ENCODE data around the gene PCDH8. TPM values are rescaled to one million over a fixed set of nuclear protein-coding genes. Genes with fewer than 3 reads are reported as not detected.

The PCDH8 gene
- total RNA-seq, 3 donors from 2014 or later (not counting 1 experiment from before 2014, with no cell fraction given), result not detected

DNA sequence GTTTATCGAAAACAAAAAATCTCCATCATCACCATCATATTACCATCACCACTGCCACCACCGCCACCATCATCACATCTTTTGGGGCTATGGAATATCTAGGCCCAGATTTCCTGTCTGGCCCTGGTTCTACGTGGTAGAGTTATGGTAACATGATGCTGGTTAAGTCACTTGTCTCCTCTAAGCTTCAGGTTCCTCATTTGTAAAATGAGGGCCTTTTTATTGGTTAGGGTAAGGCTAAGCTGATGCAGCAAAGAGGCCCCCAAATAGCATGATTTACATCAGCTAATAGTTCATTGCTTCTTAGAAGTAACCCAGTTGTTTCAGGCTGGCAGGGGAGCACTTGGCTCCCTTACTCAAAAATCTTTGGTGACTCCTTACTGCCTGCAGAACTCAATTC is 37.9 kb downstream of the PCDH8 start:
- Histone ChIP-seq H3K36me3 (ENCODE audit: control insufficient read depth, insufficient read depth, low read length) (no peaks in the 10 kb centered on the region), H3K9me3 (ENCODE audit: control insufficient read depth, insufficient read depth, low read length) (no peaks in the 10 kb centered on the region), H3K4me3 (ENCODE audit: low read length) (no peak overlapping the region), H3K4me1 (ENCODE audit: control insufficient read depth, insufficient read depth, low read length) (no peaks in the 10 kb centered on the region), H3K27me3 (ENCODE audit: control insufficient read depth, insufficient read depth, low read length) (no peaks in the 10 kb centered on the region), H3K27ac (ENCODE audit: low read length) (no peak overlapping the region)
- Mint-ChIP-seq H3K27ac (no peak overlapping the region), H3K36me3 (no peaks in the 10 kb centered on the region), H3K27me3 (ENCODE audit: low read depth in 2 of 2) (peaks cover 6 to 10% of the 10 kb centered on the region in 2 donors), H3K9me3 (no peaks in the 10 kb centered on the region), H3K4me3 (no peak overlapping the region), H3K4me1 (peaks cover 4 to 6% of the 10 kb centered on the region in 2 donors)
- DNase-seq, result no peak
- no peak for TF ChIP-seq CTCF (IDR thresholded peaks at IDR 0.05)
- intact Hi-C loops (cut with micrococcal nuclease), result loop anchor here (2.0 kb wide), 1 partner anchor 202 kb away; no protein-coding TSS in a partner anchor
- ATAC-seq, result no peak
- WGBS (ENCODE audit: insufficient coverage), result 68% methylated on average over 3 of the region's 3 CpGs

- no peak overlapping the region for H3K4me3 Mint-ChIP-seq
- intact Hi-C loops (cut with micrococcal nuclease), result loop anchor here (2.0 kb wide), 1 partner anchor 201 kb away; no protein-coding TSS in a partner anchor
- DNase-seq (no peak), ATAC-seq (no peak)
- Histone ChIP-seq H3K27me3 (ENCODE audit: control insufficient read depth, insufficient read depth, low read length) (no peaks in the 10 kb centered on the region), H3K4me1 (ENCODE audit: control insufficient read depth, insufficient read depth, low read length) (no peaks in the 10 kb centered on the region), H3K36me3 (ENCODE audit: control insufficient read depth, insufficient read depth, low read length) (no peaks in the 10 kb centered on the region), H3K9me3 (ENCODE audit: control insufficient read depth, insufficient read depth, low read length) (no peaks in the 10 kb centered on the region), H3K27ac (ENCODE audit: low read length) (no peak overlapping the region), H3K4me3 (ENCODE audit: low read length) (no peak overlapping the region)
- 96% methylated on average over 3 of the region's 5 CpGs for WGBS (ENCODE audit: insufficient coverage)
- no peak for TF ChIP-seq CTCF (IDR thresholded peaks at IDR 0.05)
- no peaks in the 10 kb centered on the region for H3K9me3 Mint-ChIP-seq
- H3K27ac Mint-ChIP-seq, result no peak overlapping the region
- peaks cover 4 to 6% of the 10 kb centered on the region in 2 donors for H3K4me1 Mint-ChIP-seq
- no peaks in the 10 kb centered on the region for H3K36me3 Mint-ChIP-seq
- peaks cover 8 to 10% of the 10 kb centered on the region in 2 donors for H3K27me3 Mint-ChIP-seq (ENCODE audit: low read depth in 2 of 2)
Measured at GRCh38 chr13:52810011-52810410, 38.4 kb downstream of the PCDH8 start.

DNA sequence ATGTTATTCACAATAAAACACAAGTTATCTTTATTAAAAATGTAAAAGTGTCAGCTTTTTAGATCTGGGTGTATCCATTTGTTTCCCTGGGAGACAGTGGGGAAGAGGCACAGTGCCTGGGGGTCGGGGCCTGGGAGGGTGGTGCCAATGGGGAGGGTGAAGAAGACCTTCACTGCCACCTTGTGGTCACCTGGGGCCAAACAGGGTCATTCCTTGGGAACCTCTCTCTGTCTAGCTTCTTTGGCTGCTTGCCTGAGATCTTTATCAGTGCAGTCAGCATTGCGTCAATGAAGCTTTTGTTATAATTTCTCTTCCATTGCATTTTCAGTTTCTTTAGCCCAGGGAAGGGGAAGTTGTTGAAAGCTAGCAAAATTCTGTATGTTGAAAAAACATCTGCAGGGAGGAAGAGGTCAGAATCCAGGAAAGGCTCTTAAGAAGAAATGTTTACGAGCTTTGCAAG is 39.1 kb downstream of the PCDH8 start:
- Histone ChIP-seq H3K9me3 (ENCODE audit: control insufficient read depth, insufficient read depth, low read length) (no peaks in the 10 kb centered on the region), H3K27me3 (ENCODE audit: control insufficient read depth, insufficient read depth, low read length) (no peaks in the 10 kb centered on the region), H3K36me3 (ENCODE audit: control insufficient read depth, insufficient read depth, low read length) (no peaks in the 10 kb centered on the region), H3K4me1 (ENCODE audit: control insufficient read depth, insufficient read depth, low read length) (no peaks in the 10 kb centered on the region), H3K4me3 (ENCODE audit: low read length) (no peak overlapping the region), H3K27ac (ENCODE audit: low read length) (no peak overlapping the region)
- Mint-ChIP-seq H3K27me3 (ENCODE audit: low read depth in 2 of 2) (peaks cover 11 to 14% of the 10 kb centered on the region in 2 donors), H3K36me3 (no peaks in the 10 kb centered on the region), H3K4me1 (peaks cover 4 to 6% of the 10 kb centered on the region in 2 donors), H3K27ac (no peak overlapping the region), H3K4me3 (no peak overlapping the region), H3K9me3 (no peaks in the 10 kb centered on the region)
- peak; percentile 55 to 69 (median 66) for ATAC-seq
- 11% methylated on average over 3 of the region's 3 CpGs for WGBS (ENCODE audit: insufficient coverage)
- DNase-seq, result peak in 1 of 2 donors; percentile 57
- peak; percentile 46 for TF ChIP-seq CTCF (IDR thresholded peaks at IDR 0.05)
- intact Hi-C loops (cut with micrococcal nuclease), result no loop called here

DNA sequence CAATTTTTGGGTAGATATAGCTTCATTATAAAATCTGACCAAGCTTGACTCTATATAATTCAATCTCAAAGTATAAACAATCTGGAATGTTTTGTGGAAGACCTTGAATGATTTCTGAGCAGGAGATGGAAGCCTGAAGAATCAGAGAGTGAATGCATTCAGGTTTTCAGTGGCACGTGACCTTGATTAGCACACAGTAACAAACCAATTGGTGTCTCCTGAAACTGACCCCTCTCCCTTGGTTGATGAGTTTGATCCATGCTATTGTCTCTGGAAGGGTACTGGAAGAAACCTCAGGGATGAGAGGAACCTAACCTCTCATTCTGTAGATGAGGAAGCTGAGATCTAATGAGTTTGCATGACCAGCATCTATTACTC is 39.6 kb downstream of the PCDH8 start:
- Histone ChIP-seq H3K36me3 (ENCODE audit: control insufficient read depth, insufficient read depth, low read length) (no peaks in the 10 kb centered on the region), H3K4me3 (ENCODE audit: low read length) (no peak overlapping the region), H3K4me1 (ENCODE audit: control insufficient read depth, insufficient read depth, low read length) (no peaks in the 10 kb centered on the region), H3K9me3 (ENCODE audit: control insufficient read depth, insufficient read depth, low read length) (no peaks in the 10 kb centered on the region), H3K27ac (ENCODE audit: low read length) (no peak overlapping the region), H3K27me3 (ENCODE audit: control insufficient read depth, insufficient read depth, low read length) (no peaks in the 10 kb centered on the region)
- Mint-ChIP-seq H3K27me3 (ENCODE audit: low read depth in 2 of 2) (peaks cover 13 to 18% of the 10 kb centered on the region in 2 donors), H3K4me1 (peaks cover 4 to 6% of the 10 kb centered on the region in 2 donors), H3K27ac (no peak overlapping the region), H3K36me3 (no peaks in the 10 kb centered on the region), H3K9me3 (no peaks in the 10 kb centered on the region), H3K4me3 (no peak overlapping the region)
- ATAC-seq (no peak), DNase-seq (no peak)
- TF ChIP-seq CTCF (IDR thresholded peaks at IDR 0.05), result no peak
- 89% methylated on average over 1 of the region's 1 CpG for WGBS (ENCODE audit: insufficient coverage)
- intact Hi-C loops (cut with micrococcal nuclease), result no loop called here
